HepG2 (cell line): ENCODE results near the gene ZC3H18. TPM values are rescaled to one million over a fixed set of nuclear protein-coding genes. Genes with fewer than 3 reads are reported as not detected.
A peak's percentile ranks its signal among the peaks of the same experiment; 100 is the strongest.
"Not testable (repeated sequence)": the region's sequence is repeated elsewhere in the genome, so short reads cannot be mapped to it uniquely, and the experiment has no call there.

Source experiments
- ATAC-seq: fragments of 200-7000 bp; cut with Tn5 transposase; 3 replicates; pipeline ENCODE4 v1.9.1; 2020; ENCODE audit warnings: mild to moderate bottlenecking, moderate library complexity
- BruUV-seq: library from RNA; stranded (reverse); fragments of 400-500 nt; replicated peaks from 2 replicates; lab custom pipeline; 2021; lab: Mats Ljungman, UMichigan
- CTCF ChIA-PET: fragments of 300-600 bp; formaldehyde crosslinking; extraction: SDS; loops from one replicate; lab custom pipeline; 2021; ENCODE audit warnings: low total read pairs, inconsistent platforms, low intra/inter-chr PET ratio; lab: Yijun Ruan, JAX
- POLR2A ChIA-PET: fragments of 350-600 bp; sonication (Branson Sonifier 250); formaldehyde crosslinking; loops from one replicate; lab custom pipeline; 2020; ENCODE audit warnings: antibody characterized with exemption, inconsistent platforms; lab: Yijun Ruan, JAX
- DNase-seq: peaks from one replicate; pipeline ENCODE4 v3.0.0-alpha.2; 2015; ENCODE audit warnings: low spot score
- FAIRE-seq: peaks from 3 replicates; lab custom pipeline; 2011; peaks lifted over from hg19 to GRCh38; lab: Jason Lieb, UNC
- H2AFZ ChIP-seq: one replicate; pipeline ENCODE4 v1.6.1; 2011; ENCODE audit warnings: low read length, inconsistent platforms
- H3K27ac ChIP-seq: fragments of 300-600 bp; 3 replicates; pipeline ENCODE4 v1.8.0; 2011; ENCODE audit warnings: mixed run types, mild to moderate bottlenecking, mixed read lengths, low read length, inconsistent platforms; ENCODE audit not compliant: insufficient read depth; ENCODE audit errors: extremely low read length
- H3K27me3 ChIP-seq, 2 experiments: fragments of 200-600 bp in 1 of 2; 2 replicates in 1 of 2; 3 replicates in 1 of 2; pipeline versions ENCODE4 v1.6.0 to v1.8.0; 2011; ENCODE audit warnings: low read length in 2 of 2, mild to moderate bottlenecking in 2 of 2, moderate library complexity in 2 of 2, inconsistent platforms in 1 of 2; ENCODE audit not compliant: insufficient read depth in 2 of 2, control insufficient read depth in 1 of 2
- H3K36me3 ChIP-seq, 2 experiments: fragments of 200-600 bp in 1 of 2; replicated peaks in 1 of 2; 2 replicates in 1 of 2; 3 replicates in 1 of 2; pipeline versions ENCODE4 v1.5.1 to v1.8.0; 2011; ENCODE audit warnings: low read length in 2 of 2, inconsistent platforms in 1 of 2; ENCODE audit not compliant: insufficient read depth in 2 of 2, control insufficient read depth in 1 of 2
- H3K4me1 ChIP-seq: 2 replicates; pipeline ENCODE4 v1.5.1; 2012; ENCODE audit warnings: low read length, inconsistent platforms; ENCODE audit not compliant: insufficient read depth
- H3K4me2 ChIP-seq: 2 replicates; pipeline ENCODE4 v1.6.0; 2011; ENCODE audit warnings: low read depth, low read length, inconsistent platforms
- H3K4me3 ChIP-seq, 3 experiments: fragments of 200-600 bp in 1 of 3; sonication (generic), shearing (Covaris generic) in 1 of 3; replicated peaks in 1 of 3; 2 replicates each; pipeline ENCODE4 v1.5.1; 2011 to 2016; ENCODE audit warnings: low read length in 3 of 3, inconsistent platforms in 2 of 3, low read depth in 2 of 3, mild to moderate bottlenecking in 2 of 3, control low read depth in 1 of 3, mixed read lengths in 1 of 3; ENCODE audit not compliant: insufficient read depth in 1 of 3
- H3K79me2 ChIP-seq: one replicate; pipeline ENCODE4 v1.6.1; 2011; ENCODE audit warnings: low read length, inconsistent platforms; ENCODE audit not compliant: insufficient read depth
- H3K9ac ChIP-seq: 2 replicates; pipeline ENCODE4 v1.6.0; 2011; ENCODE audit warnings: mild to moderate bottlenecking, low read depth, low read length, inconsistent platforms; ENCODE audit not compliant: insufficient read depth
- H3K9me3 ChIP-seq: 2 replicates; pipeline ENCODE4 v1.5.1; 2012; ENCODE audit warnings: mild to moderate bottlenecking, low read length
- H4K20me1 ChIP-seq: 2 replicates; pipeline ENCODE4 v1.6.0; 2011; ENCODE audit warnings: inconsistent platforms, mild to moderate bottlenecking, low read length, moderate library complexity; ENCODE audit not compliant: insufficient read depth
- ATF1 ChIP-seq: IDR thresholded peaks from 2 replicates; pipeline ENCODE4 v1.6.1; 2016; ENCODE audit warnings: mild to moderate bottlenecking, control low read depth
- ZNF441 ChIP-seq: sonication (generic); formaldehyde crosslinking; IDR thresholded peaks from 2 replicates; pipeline ENCODE4 v1.7.0; 2021; ENCODE audit warnings: missing genetic modification reagents, borderline replicate concordance
- ZNF558 ChIP-seq: sonication (generic); formaldehyde crosslinking; IDR thresholded peaks from 2 replicates; pipeline ENCODE4 v1.9.0; 2022; ENCODE audit warnings: mild to moderate bottlenecking, missing genetic modification reagents, borderline replicate concordance
- WGBS: methylation state at CpG from one replicate; pipeline ENCODE4 v1.1.6; 2017; ENCODE audit warnings: low lambda C conversion rate; 5-methylcytosine and 5-hydroxymethylcytosine counted together
- in situ Hi-C: cut with HindIII; loops from 2 replicates; pipeline ENCODE4 v1.10.0; 2017; ENCODE audit warnings: low pct_unique_long_range_greater_than_20kb; ENCODE audit not compliant: extremely low pct_ligation_motif_present
- intact Hi-C: fragments of 100-400 bp; cut with micrococcal nuclease; formaldehyde crosslinking; loops from one replicate; pipeline ENCODE4 v1.10.0; 2022; ENCODE audit not compliant: unreplicated experiment
- polyA plus RNA-seq, 8 experiments: library from polyadenylated mRNA; depleted of rRNA in 3 of 8; stranded (reverse) in 7 of 8; unstranded in 1 of 8; fragments of >200 nt; fragmentation: Illumina TruSeq in 4 of 8; extraction: Trizol in 4 of 8; gene quantifications; 2 replicates each; pipeline versions ENCODE4 v1.2.1 to v1.2.3, GENCODE V29; 2011 to 2016; ENCODE audit warnings: low read depth in 4 of 8, missing spikeins in 1 of 8, mixed read lengths in 1 of 8; ENCODE audit not compliant: insufficient read depth in 1 of 8
- total RNA-seq, 5 experiments: library from RNA; depleted of rRNA; stranded (reverse); fragments of >200 nt; fragmentation: Illumina TruSeq; extraction: Trizol; gene quantifications; 2 replicates each; pipeline ENCODE4 v1.2.3, GENCODE V29; 2016; ENCODE audit warnings: low read depth in 1 of 5
- TF ChIP-seq, protein P1 (sequence below): sonication (generic); formaldehyde crosslinking; IDR thresholded peaks from 2 replicates; pipeline ENCODE4 v1.4.0; 2020; ENCODE audit warnings: missing genetic modification reagents
- TF ChIP-seq, protein P2 (sequence below): fragments of 450-650 bp; IDR thresholded peaks from 2 replicates; pipeline ENCODE4 v1.6.1; 2017

Gene ZC3H18
- total and polyA plus RNA-seq, 2 of the 13 experiments (the other 11 are each of a cell fraction or from before 2014, with no cell fraction given): 11.2 to 27.4 TPM

DNA sequence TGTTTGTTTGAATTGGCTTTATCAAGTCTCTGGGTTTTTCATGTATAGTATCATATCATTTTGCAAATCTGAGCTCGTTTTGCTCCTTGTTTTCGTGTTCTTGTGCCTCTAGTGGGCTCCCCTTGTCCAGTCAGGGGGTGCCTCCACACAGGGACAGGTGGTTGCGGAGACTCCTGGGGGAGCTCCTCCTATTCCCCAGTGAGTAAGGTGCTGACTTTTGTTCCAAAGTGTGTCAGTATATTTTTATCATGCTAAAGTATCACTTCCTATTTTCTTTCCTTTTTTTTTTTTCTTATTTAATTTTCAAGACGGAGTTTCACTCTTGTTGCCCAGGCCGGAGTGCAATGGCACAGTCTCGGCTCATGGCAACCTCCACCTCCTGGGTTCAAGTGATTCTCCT lies 37.9 kb downstream of the ZC3H18 start (continued):
- TF ChIP-seq, protein P1, sequence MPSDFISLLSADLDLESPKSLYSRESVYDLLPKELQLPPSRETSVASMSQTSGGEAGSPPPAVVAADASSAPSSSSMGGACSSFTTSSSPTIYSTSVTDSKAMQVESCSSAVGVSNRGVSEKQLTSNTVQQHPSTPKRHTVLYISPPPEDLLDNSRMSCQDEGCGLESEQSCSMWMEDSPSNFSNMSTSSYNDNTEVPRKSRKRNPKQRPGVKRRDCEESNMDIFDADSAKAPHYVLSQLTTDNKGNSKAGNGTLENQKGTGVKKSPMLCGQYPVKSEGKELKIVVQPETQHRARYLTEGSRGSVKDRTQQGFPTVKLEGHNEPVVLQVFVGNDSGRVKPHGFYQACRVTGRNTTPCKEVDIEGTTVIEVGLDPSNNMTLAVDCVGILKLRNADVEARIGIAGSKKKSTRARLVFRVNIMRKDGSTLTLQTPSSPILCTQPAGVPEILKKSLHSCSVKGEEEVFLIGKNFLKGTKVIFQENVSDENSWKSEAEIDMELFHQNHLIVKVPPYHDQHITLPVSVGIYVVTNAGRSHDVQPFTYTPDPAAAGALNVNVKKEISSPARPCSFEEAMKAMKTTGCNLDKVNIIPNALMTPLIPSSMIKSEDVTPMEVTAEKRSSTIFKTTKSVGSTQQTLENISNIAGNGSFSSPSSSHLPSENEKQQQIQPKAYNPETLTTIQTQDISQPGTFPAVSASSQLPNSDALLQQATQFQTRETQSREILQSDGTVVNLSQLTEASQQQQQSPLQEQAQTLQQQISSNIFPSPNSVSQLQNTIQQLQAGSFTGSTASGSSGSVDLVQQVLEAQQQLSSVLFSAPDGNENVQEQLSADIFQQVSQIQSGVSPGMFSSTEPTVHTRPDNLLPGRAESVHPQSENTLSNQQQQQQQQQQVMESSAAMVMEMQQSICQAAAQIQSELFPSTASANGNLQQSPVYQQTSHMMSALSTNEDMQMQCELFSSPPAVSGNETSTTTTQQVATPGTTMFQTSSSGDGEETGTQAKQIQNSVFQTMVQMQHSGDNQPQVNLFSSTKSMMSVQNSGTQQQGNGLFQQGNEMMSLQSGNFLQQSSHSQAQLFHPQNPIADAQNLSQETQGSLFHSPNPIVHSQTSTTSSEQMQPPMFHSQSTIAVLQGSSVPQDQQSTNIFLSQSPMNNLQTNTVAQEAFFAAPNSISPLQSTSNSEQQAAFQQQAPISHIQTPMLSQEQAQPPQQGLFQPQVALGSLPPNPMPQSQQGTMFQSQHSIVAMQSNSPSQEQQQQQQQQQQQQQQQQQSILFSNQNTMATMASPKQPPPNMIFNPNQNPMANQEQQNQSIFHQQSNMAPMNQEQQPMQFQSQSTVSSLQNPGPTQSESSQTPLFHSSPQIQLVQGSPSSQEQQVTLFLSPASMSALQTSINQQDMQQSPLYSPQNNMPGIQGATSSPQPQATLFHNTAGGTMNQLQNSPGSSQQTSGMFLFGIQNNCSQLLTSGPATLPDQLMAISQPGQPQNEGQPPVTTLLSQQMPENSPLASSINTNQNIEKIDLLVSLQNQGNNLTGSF (CRISPR knock-in tag): no peak
- TF ChIP-seq ZNF558 (CRISPR knock-in tag) (no peak), ATF1 (CRISPR knock-in tag) (no peak)
- TF ChIP-seq, protein P2, sequence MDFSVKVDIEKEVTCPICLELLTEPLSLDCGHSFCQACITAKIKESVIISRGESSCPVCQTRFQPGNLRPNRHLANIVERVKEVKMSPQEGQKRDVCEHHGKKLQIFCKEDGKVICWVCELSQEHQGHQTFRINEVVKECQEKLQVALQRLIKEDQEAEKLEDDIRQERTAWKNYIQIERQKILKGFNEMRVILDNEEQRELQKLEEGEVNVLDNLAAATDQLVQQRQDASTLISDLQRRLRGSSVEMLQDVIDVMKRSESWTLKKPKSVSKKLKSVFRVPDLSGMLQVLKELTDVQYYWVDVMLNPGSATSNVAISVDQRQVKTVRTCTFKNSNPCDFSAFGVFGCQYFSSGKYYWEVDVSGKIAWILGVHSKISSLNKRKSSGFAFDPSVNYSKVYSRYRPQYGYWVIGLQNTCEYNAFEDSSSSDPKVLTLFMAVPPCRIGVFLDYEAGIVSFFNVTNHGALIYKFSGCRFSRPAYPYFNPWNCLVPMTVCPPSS: no peak

DNA sequence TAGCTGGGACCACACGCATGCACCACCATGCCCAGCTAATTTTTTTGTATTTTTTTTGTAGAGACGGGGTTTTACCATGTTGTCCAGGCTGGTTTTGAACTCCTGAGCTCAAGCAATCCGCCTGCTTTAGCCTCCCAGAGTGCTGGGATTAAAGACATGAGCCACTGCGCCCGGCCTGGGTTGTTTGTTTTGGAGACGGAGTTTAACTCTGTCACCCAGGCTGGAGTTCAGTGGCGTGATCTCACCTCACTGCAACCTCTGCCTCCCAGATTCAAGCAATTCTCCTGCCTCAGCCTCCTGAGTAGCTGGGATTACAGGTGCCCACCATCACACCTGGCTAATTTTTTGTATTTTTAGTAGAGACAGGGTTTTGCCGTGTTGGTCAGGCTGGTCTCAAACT lies 39.2 kb downstream of the ZC3H18 start:
- H4K20me1 ChIP-seq, H3K4me2 ChIP-seq, FAIRE-seq, DNase-seq, H3K4me1 ChIP-seq, H3K27me3 ChIP-seq, H3K9ac ChIP-seq, BruUV-seq, H2AFZ ChIP-seq, H3K27ac ChIP-seq, H3K9me3 ChIP-seq, intact Hi-C loops, in situ Hi-C loops, CTCF ChIA-PET, ATAC-seq, H3K79me2 ChIP-seq, H3K4me3 ChIP-seq: not testable (repeated sequence)
- POLR2A ChIA-PET: interaction anchor here (1.4 kb wide), 1 partner anchor 39 kb away, joined by 3 read pairs; no protein-coding TSS in a partner anchor
- peaks cover 39 to 84% of the 10 kb centered on the region in 2 experiments for H3K36me3 ChIP-seq
- peak; percentile 52; the same call in 1 of the 2 replicates for TF ChIP-seq ZNF441 (CRISPR knock-in tag)
- WGBS: 94% methylated on average over 8 of the region's 8 CpGs
